OCI-LY1 (cell line): ENCODE measurements around the gene INPP5B.

Experiments used
- H2AFZ ChIP-seq: fragments of 200-600 bp; sonication (generic), shearing (Covaris generic); 2 replicates; pipeline ENCODE4 v1.6.0; 2014; ENCODE audit warnings: antibody characterized with exemption, mild to moderate bottlenecking, low read length
- H3F3A ChIP-seq: fragments of 200-600 bp; sonication (generic), shearing (Covaris generic); 2 replicates; pipeline ENCODE4 v1.6.0; 2014; ENCODE audit warnings: mild to moderate bottlenecking, antibody characterized with exemption, low read length, moderate library complexity; ENCODE audit not compliant: insufficient read depth
- H3K27ac ChIP-seq: fragments of 200-600 bp; sonication (generic); 2 replicates; pipeline ENCODE4 v1.5.1; 2014; ENCODE audit warnings: low read length, mixed run types, mild to moderate bottlenecking, low read depth; ENCODE audit not compliant: poor library complexity, severe bottlenecking
- H3K27me3 ChIP-seq: fragments of 200-600 bp; sonication (generic); 2 replicates; pipeline ENCODE4 v1.6.0; 2014; ENCODE audit warnings: antibody characterized with exemption, mild to moderate bottlenecking, low read length, moderate library complexity; ENCODE audit not compliant: insufficient read depth
- H3K36me3 ChIP-seq: fragments of 200-600 bp; sonication (generic); 2 replicates; pipeline ENCODE4 v1.6.1; 2014; ENCODE audit warnings: mild to moderate bottlenecking, antibody characterized with exemption, low read length, moderate library complexity, mixed read lengths; ENCODE audit not compliant: insufficient read depth
- H3K4me1 ChIP-seq: fragments of 200-600 bp; sonication (generic); 2 replicates; pipeline ENCODE4 v1.5.1; 2014; ENCODE audit warnings: mild to moderate bottlenecking, low read length, moderate library complexity; ENCODE audit not compliant: insufficient read depth, severe bottlenecking
- H3K4me2 ChIP-seq: fragments of 200-600 bp; sonication (generic), shearing (Covaris generic); 2 replicates; pipeline ENCODE4 v1.6.1; 2014; ENCODE audit warnings: low read length
- H3K4me3 ChIP-seq: fragments of 200-600 bp; sonication (generic); 2 replicates; pipeline ENCODE4 v1.5.1; 2014; ENCODE audit warnings: low read length, low read depth, mild to moderate bottlenecking, mixed read lengths; ENCODE audit not compliant: poor library complexity, severe bottlenecking
- H3K79me2 ChIP-seq: fragments of 200-600 bp; shearing (Covaris generic); 2 replicates; pipeline ENCODE4 v1.6.1; 2016; ENCODE audit warnings: mixed run types, low read length, mixed read lengths; ENCODE audit not compliant: insufficient read depth
- H3K9ac ChIP-seq: fragments of 200-600 bp; sonication (generic), shearing (Covaris generic); 2 replicates; pipeline ENCODE4 v1.6.1; 2014; ENCODE audit warnings: mild to moderate bottlenecking, low read length, mixed read lengths
- H3K9me2 ChIP-seq: fragments of 200-600 bp; sonication (generic), shearing (Covaris generic); 2 replicates; pipeline ENCODE4 v1.6.1; 2014; ENCODE audit warnings: low read depth, mild to moderate bottlenecking, low read length, mixed read lengths
- H3K9me3 ChIP-seq: fragments of 200-600 bp; shearing (Covaris generic); 2 replicates; pipeline ENCODE4 v1.6.1; 2014; ENCODE audit warnings: low read length, mixed read lengths
- H4K20me1 ChIP-seq: fragments of 200-600 bp; sonication (generic), shearing (Covaris generic); 2 replicates; pipeline ENCODE4 v1.6.0; 2016; ENCODE audit warnings: mild to moderate bottlenecking, low read length; ENCODE audit not compliant: insufficient read depth
- EZH2 ChIP-seq: fragments of 200-600 bp; sonication (generic), shearing (Covaris generic); IDR thresholded peaks from 2 replicates; pipeline ENCODE4 v1.8.0; 2017; ENCODE audit warnings: borderline replicate concordance, mixed run types, mild to moderate bottlenecking, antibody characterized with exemption, low read length, moderate library complexity, mixed read lengths
- TF ChIP-seq, protein P1 (sequence below): fragments of 200-600 bp; sonication (generic), shearing (Covaris generic); IDR thresholded peaks from 2 replicates; pipeline ENCODE4 v1.5.1; 2017; ENCODE audit warnings: mild to moderate bottlenecking, antibody characterized with exemption, low read length, moderate library complexity, mixed read lengths

INPP5B gene

DNA sequence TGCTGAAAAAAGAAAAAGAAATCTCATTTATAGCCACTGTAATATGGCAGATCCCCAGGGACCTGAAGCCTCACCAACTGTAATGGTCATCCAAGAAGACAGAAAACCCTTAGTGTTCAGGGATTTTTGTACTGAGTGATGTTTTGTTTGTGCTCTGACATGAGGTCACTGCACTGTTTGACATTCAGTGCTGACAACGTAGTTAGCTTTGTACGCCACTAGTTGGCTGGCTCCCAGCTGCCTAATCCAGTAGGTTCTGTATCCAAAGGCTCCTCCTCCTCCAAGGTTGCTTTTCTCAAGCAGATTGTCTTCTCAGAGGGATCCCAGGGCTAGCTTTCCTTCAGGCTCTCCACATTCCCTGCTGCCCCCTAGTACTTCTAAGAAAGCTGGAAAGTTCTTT is 129.4 kb downstream of the INPP5B start:
- H3K79me2 ChIP-seq = no peaks in the 10 kb centered on the region
- no peak overlapping the region for H3K27ac ChIP-seq
- H3K9me3 ChIP-seq = no peaks in the 10 kb centered on the region
- H3K9ac ChIP-seq = no peak overlapping the region
- H3F3A ChIP-seq = no peaks in the 10 kb centered on the region
- no peaks in the 10 kb centered on the region for H3K27me3 ChIP-seq
- no peak for TF ChIP-seq EZH2
- TF ChIP-seq, protein P1, sequence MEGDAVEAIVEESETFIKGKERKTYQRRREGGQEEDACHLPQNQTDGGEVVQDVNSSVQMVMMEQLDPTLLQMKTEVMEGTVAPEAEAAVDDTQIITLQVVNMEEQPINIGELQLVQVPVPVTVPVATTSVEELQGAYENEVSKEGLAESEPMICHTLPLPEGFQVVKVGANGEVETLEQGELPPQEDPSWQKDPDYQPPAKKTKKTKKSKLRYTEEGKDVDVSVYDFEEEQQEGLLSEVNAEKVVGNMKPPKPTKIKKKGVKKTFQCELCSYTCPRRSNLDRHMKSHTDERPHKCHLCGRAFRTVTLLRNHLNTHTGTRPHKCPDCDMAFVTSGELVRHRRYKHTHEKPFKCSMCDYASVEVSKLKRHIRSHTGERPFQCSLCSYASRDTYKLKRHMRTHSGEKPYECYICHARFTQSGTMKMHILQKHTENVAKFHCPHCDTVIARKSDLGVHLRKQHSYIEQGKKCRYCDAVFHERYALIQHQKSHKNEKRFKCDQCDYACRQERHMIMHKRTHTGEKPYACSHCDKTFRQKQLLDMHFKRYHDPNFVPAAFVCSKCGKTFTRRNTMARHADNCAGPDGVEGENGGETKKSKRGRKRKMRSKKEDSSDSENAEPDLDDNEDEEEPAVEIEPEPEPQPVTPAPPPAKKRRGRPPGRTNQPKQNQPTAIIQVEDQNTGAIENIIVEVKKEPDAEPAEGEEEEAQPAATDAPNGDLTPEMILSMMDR = no peak
- no peak overlapping the region for H3K4me2 ChIP-seq
- H4K20me1 ChIP-seq = no peaks in the 10 kb centered on the region
- no peak overlapping the region for H3K4me3 ChIP-seq
- H3K9me2 ChIP-seq = no peaks in the 10 kb centered on the region
- peaks cover 51% of the 10 kb centered on the region for H3K36me3 ChIP-seq
- no peaks in the 10 kb centered on the region for H3K4me1 ChIP-seq
- no peak overlapping the region for H2AFZ ChIP-seq

DNA sequence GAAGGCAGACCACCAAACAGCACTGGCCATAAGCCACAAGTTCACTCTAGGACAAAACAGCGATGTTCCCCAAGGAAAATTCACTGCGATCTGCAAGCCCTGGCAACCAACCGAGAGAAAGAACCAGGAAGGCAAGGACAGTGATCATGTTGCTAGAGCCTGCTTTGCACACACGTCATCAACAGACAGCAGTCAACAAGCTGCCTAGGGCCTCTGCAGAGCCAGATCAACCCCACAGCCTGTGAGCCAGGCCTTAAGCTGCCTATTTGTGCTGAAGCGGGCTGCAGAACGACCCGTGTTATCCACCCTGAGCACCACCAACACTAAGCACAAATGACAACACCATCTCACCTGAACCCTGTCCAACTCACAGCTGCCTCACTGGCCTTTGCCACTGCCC is 132.6 kb downstream of the INPP5B start:
- Histone ChIP-seq H3K9ac (no peak overlapping the region), H3K36me3 (peaks cover 27% of the 10 kb centered on the region; the same call in 1 of the 2 replicates), H3K9me3 (no peaks in the 10 kb centered on the region), H3K27me3 (no peaks in the 10 kb centered on the region), H3K27ac (no peak overlapping the region), H3K4me1 (peaks cover 1% of the 10 kb centered on the region), H3K79me2 (no peaks in the 10 kb centered on the region), H3K4me2 (no peak overlapping the region), H3F3A (no peaks in the 10 kb centered on the region), H3K9me2 (no peaks in the 10 kb centered on the region), H4K20me1 (no peaks in the 10 kb centered on the region), H2AFZ (no peak overlapping the region), H3K4me3 (no peak overlapping the region)
- TF ChIP-seq, protein P1 = no peak
- no peak for TF ChIP-seq EZH2

DNA sequence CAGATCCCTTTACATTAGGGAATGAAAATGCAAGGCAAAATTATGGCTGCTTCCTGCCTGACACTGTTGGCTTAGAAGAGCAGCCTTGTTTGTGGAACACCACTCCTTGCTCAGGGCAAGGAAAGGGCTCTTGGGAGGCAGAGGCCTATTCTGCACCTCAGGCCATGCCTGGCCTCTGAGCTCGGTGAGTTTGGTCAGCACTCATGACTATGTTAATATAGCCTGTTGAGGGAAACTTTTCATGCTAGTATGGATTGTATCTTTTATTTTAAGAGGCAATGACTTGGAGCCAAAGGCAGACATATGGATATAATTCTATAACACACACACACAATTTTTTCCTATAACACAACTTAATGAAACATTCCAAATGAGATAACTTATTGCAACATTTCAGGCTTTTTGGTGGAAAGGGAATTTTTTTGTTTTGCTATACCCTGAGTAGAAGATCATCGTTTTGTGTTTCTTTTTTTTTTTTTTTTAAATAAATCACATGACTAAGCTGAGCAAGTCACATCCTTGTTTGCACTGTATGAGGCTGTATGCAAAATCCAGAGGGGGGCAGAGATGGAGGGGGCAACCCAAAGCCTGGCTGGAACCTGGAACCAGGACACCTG is 133.2 kb downstream of the INPP5B start:
- Histone ChIP-seq H3K27ac (no peak overlapping the region), H3K4me1 (peaks cover 7% of the 10 kb centered on the region), H3K9me2 (no peaks in the 10 kb centered on the region), H4K20me1 (no peaks in the 10 kb centered on the region), H3K27me3 (no peaks in the 10 kb centered on the region), H3K36me3 (peaks cover 22% of the 10 kb centered on the region; the same call in 1 of the 2 replicates), H3K9me3 (no peaks in the 10 kb centered on the region), H3F3A (no peaks in the 10 kb centered on the region), H2AFZ (no peak overlapping the region), H3K4me2 (no peak overlapping the region), H3K9ac (no peak overlapping the region), H3K79me2 (no peaks in the 10 kb centered on the region), H3K4me3 (no peak overlapping the region)
- no peak for TF ChIP-seq EZH2
- TF ChIP-seq, protein P1 = no peak
